ENCODE measurements around the gene FXYD5.
"Not testable (repeated sequence)": the region's sequence is repeated elsewhere in the genome, so short reads cannot be mapped to it uniquely, and the experiment has no call there.

FXYD5 gene

DNA sequence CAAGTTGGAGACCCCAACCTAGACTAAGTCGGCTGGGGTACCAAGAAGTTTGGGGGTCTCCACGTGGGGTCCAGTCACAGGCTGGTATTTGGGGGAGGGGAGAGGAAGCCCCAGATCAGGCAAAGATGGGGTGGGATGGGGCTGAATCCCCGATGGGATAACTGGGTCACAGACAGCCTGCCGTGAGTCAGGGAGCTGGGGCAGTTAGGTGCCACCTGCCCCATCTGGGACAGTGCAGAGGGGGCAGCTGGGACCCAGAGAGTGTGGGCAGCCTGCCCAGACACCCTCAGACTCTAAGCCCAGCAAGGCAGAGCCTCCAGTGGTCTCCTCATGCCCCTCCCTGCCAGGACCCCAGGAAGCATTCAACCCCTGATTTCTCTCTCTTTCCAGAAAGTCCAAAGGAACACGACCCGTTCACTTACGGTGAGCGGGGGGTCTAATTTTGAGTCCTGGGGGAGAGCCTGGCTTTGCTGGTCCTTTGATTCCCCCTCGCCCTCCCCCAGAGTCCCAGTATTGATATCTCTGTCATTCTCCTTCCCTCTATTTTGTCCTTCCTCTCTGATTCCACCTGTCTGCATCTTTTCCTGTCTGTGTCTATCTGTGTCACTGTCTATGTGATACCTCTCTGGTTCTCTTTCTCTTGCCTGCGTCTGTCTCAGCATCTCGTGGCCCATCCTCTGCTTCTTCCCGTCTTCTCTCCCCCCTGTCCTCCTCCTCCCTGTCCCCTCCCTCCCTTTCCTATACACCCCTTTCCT lies 14.2 kb upstream of the FXYD5 start:
- no peak for DNase-seq

DNA sequence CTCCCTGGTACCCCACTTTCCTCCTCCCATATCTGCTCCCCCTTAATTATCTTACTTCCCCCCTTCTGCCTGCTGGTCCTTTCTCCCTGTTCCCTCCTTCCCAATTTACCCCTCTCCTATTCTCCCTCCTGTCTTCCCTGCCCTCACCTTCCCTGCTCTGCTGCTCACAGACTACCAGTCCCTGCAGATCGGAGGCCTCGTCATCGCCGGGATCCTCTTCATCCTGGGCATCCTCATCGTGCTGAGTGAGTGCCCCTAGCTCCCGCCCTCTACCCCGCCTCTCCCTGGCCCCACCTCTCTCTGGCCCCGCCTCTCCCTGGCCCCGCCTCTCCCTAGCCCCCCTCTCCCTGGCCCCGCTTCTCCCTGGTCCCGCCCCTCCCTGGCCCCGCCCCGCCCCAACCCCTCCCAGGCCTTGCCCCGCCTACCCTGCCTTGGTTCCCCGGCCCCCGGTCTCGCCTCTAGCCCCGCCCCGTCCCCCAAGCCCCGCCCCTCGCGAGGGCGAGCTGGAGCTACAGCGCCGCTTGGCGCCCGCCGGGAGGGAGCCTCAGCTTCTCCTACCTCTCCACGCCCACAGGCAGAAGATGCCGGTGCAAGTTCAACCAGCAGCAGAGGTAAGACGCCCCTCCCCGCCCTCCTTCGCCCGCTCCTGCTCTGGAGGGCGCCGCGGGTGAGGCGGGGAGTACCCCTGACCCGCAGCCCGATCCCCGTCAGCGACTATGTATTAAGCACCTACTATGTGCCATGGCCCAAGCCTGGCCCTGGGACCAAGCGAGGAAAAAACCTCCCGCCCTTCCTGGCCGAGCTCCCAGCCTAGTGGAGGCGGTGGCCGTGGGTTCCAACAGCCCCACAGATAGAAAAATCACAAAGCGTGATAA lies 13.3 kb upstream of the FXYD5 start:
- peak; percentile 98 for DNase-seq

DNA sequence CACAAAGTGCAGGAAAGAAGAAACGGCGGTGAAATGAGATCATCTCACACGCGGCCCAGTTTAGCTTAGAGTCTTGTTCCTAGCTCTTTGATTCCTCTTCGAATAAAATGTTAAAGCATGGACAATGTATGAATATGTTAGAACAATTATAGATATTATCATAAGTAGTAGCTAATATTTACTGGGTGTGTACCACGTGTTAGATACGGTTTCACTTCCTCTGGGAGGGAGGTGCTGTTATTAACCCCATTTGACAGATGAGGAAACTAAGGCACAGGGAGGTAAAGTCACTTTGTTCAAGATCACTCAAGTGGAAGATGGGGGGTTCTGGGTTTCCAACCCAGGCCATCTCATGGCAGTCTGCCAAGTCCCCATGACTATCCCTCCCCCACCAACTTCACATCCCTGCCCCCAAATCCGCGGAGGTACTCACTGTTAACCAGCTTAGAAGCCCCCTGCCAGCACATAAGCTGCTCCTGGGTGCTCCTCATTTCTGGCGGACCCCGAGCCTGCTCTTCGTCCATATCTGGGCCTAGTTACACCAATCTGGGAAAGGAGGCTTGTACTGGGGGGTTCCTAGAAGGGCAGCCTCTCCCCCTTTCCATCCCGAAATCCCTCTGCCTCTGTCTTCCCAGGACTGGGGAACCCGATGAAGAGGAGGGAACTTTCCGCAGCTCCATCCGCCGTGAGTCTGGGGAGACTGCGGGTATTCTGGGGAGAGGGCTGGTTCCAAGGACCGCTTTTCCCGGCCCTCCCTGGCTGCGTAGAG lies 12.5 kb upstream of the FXYD5 start:
- no peak for DNase-seq

DNA sequence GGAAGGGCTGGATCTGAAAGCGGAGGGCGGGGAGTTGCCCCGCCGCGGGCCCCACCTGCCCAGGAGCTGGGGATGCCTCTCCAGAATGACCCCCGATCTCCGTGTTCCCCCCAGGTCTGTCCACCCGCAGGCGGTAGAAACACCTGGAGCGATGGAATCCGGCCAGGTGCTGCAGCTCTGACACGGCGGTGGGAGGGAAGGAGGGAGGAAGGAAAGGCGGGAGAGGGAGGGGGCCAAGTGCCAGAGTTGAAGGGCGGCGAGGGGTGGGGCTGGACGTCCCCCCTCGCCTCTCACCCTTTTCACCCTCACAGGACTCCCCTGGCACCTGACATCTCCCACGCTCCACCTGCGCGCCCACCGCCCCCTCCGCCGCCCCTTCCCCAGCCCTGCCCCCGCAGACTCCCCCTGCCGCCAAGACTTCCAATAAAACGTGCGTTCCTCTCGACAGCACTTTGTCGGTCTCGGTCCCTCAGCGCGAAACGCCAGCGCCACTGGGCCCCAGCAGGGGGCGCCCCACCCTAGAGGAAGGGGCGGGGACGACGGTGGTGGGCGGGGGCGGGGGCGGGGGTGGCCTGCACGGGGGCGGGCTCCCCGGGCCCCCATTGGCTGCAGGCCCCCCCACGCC lies 11.8 kb upstream of the FXYD5 start:
- DNase-seq, result peak; percentile 74

DNA sequence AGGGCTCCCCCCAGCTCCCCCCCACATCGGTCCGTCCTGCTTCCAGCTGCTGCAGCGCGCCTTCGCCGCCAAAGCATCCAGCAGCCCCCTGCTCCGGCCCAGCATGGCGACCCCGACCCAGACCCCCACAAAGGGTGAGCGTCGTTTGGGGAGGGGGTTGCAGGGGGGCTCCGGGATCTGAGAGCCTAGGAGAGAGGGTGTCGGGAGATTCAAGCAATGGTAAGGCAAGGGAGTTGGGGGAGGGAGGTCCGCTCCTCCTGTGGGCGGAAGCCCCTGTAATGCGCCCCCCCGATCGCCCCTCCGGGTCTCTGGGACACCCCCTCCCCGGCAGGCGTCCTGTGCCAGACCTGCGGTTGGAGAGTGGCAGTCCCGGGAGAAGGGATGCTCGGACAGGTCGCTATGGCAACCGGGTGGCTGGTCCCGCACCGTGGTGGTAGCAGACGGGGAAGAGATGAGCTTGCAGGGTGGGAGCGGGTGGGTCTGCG lies 11.3 kb upstream of the FXYD5 start, which contains the start of gene FXYD7:
TSS of gene FXYD7 (plus strand) at position 25 of the 485 bp plus-strand sequence. CDS start at position 104, 79 bp downstream.
- DNase-seq, result no peak

DNA sequence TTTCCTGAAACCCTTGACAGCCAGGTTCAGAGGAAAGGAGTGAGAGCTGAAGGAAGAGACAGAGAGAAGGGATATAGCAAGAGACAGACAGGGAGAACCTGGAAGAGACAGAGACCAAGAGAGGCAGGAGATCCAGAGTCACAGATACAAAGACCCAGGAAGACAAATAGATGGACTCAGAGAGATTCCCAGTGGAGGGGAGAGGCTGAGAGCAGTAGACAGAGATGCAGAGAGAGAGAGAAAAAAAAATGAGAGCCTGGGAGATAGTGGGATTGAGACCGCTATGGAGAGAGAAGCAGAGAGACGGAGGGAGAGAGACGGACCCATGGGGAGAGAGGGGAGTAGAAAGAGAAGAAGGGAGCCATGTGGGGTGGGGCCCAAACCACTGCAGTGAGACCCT lies 10.7 kb upstream of the FXYD5 start:
- DNase-seq, result no peak

DNA sequence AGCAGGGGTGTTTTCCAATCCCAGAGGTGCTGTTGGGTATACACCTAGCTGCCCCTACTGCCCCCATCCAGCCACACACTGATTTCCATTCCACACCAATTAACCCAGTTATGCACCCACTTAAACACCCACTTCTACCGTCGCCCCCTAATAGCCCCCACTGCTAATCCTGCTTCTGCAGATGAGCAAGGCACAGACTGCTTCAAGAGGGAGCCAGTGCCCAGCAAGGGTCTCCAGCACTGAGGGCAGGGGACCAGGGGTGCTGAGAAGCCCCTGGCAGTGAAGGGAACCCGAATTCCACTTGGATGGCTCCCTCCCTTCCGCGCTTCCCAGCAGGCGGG lies 10.3 kb upstream of the FXYD5 start:
- no peak for DNase-seq

DNA sequence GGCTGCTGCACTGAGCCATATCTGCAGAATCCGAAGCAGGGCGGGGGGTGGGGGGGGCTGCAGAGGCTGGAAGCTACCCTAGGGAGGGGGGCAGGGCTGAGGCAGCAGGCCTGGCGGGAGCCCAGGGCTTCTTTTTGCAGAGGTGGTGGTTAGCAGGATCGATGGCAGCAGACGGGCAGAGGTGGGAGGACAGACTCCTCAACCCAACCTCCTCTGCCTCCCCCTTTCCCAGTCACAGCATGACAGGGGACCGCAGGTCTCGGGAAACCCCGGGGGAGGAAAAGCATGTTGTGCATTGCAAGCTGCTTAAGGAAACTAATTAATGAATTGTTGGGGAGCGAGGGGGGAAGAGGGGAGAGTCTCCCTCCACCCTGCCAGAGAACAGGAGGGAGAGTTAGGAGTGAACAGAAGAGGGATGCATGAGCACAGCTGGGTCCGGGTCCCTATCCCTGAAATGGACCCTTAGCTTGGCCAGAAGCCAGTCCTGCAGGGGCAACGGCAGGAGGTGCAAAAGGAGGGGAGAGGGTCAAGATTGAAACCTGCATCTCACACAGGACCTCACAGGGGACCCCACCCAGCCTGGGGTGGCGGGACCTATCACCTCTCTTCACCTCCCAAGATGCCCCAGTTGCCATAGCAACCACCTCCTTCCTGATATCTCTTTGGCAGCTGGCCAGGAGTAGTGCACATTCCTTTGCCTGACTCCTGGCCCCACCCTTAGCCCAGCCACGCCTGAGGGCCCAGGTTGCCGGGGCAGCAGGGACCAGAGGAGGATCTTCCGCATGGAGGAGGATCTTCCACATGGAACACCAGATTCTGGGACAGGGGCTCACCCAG lies 9.7 kb upstream of the FXYD5 start:
- DNase-seq, result no peak

DNA sequence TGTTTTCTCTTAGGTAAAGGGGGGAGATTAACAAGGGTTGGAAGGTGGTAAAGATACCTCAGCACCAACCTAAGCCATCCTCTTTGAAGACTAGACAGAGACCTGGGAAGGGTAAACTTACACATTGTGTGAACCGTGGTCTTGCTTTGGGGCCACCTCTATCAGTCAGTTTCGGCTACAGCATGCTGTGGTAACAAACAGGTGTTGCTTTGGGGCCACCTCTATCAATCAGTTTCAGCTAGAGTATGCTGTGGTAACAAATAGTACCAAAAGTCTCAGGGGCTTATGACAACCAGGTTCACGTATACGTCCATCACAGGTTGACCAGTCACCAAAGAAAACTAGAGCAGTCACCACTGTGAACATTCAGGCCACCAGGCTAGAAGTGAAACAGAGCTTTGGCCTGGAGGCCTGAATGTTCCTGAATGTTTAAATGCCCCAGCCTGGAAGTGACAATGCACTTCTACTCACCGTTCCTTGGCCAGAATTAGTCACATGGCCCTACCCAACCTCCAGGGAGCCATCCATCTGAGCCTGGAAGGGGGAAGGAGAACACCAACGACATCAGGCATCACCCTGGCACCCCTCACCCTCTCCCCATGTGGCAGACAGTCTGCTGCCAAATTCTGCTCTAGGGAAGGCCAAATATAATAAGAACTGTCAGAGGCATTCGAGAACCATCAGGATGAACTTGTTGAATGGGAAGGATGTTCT lies 7.6 kb upstream of the FXYD5 start:
- DNase-seq, result no peak

DNA sequence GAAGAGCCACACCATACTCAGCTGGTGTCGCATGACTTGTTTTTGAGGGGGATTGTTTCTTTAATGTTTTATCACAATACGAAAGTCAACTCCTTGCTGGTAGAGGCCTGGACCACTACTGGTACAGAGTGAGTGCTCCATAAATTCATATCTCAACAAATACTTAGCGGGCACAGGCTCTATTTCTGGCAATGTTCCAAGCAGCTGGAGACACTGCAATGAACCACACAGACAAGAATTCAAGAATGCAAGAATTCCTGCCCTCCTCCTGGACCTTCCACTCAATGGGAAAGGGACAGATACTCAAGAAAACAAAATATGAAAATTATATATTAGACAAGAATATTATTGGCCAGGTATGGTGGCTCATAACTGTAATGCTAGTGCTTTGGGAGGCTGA lies 5.1 kb upstream of the FXYD5 start:
- no peak for DNase-seq

DNA sequence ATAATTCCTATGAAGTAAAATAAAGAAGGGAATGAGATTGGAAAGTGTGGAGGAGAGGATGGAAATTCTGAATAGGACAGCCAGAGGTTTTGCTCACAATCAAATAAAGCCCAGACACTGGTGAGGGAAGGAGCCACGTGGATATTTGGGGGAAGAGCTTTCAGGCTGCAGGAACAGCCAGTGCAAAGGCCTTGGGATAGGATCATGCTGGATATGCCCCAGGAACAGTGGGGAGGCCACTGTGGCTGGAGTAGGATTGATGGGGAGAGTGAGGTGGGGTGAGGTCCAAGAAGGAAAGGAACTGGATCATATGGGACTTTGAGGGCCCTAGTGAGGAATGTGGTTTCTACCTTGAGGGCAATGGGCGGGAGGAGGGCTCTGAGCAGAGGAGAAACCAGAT lies 4.1 kb upstream of the FXYD5 start:
- DNase-seq, result no peak

DNA sequence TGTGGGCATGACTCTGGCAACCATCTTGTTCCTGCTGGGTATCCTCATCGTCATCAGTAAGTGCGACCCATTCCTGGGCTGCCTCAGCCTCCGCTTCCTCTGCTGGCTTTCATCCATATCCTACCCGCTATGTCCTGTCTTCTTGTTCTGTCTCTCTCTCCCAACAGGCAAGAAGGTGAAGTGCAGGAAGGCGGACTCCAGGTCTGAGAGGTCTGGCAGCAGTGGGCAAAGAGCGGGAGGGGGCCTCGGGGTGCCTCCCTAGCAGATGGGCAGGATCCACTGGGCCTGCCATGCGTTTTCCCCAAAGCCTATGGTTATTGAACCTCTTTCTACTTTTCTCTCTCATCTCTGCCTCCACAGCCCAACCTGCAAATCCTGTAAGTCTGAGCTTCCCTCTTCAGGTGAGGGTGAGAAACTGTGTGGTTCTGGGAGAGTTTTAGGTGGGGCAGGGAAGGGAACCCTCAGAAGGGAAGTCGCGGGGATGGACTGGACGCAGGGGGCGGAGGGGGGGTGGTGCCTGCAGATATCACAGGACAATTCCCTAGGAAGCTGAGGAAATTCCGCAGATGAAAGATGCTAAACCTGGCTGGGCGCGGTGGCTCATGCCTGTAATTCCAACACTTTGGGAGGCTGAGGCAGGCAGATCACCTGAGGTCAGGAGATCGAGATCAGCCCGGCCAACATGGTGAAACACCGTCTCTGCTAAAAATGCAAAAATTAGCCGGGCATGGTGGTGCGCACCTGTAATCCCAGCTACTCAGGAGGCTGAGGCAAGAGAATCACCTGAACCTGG lies 3.1 kb upstream of the FXYD5 start:
- DNase-seq, result no peak

DNA sequence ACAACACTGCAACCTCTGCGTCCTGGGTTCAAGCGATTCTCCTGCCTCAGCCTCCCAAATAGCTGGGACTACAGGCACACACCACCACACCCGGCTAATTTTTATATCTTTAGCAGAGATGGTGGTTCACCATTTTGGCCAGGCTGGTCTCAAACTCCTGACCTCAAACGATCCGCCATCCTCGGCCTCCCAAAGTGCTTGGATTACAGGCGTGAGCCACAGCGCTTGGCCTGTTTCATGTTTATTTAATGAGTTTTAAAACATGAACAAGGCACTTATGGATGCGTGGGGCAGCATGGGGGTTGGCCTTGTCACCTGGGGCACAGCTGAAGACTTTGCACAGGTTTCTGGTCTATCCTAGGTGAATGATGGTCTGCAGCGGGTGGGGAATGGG lies 1.4 kb upstream of the FXYD5 start:
- DNase-seq, result not testable (repeated sequence)

DNA sequence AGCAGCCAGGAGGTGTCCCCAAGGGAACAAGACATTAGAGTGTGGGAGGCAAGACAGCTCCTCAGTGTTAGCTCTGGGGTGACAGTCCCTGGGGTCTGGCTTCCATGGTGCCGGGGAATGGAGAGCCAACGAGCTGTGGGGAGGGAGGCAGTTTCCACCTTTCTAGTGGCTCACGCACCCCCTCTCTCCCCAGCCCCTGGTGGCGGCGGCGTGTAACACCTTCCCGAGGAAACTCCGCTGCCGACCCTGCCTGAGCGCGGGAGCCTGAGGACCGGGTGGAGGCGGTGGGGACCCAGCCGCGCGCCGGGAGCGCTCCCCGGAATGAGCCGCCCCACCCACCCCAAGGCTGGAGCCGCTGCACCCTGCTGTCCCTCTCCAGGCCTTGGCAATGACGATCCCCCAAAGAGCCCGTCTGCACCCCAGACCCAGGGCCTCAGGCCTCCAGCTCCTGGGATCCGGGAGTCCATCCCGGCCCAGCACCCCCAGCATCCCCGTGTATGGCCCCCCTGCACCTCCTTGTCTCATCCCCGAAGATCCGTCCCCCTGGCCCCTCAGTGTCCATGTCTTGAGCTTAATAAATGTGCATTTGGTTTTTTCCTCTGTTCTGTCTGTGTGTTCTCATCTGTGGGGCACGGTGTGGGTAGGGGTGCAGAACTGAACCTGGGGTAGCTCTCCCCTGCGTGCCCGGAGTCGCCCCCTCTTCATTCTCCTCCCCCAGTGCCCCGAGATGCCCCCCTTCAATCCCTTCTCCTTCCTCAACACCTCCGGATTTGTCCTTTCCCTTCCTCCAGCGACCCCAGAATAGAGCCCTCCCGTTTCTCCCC lies 622 bp upstream of the FXYD5 start:
- peak; percentile 62 for DNase-seq

DNA sequence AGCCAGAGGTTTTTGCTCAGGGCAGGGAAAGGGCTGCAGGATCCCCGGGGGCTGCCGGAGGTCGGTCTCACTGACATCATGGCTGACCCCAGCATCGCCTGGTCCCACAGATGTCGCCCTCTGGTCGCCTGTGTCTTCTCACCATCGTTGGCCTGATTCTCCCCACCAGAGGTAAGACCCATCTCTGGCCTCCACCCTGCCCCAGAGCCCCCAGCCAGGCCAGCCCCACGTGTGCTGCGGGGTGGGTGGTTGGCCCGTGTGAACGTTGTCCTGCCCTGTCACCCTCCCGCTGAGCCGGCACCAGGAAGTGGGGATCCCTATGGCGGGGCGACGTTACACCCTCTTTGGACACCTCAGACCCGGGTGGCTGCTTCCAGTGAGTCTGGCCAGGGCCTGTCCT lies 906 bp downstream of the FXYD5 start:
- DNase-seq, result no peak

DNA sequence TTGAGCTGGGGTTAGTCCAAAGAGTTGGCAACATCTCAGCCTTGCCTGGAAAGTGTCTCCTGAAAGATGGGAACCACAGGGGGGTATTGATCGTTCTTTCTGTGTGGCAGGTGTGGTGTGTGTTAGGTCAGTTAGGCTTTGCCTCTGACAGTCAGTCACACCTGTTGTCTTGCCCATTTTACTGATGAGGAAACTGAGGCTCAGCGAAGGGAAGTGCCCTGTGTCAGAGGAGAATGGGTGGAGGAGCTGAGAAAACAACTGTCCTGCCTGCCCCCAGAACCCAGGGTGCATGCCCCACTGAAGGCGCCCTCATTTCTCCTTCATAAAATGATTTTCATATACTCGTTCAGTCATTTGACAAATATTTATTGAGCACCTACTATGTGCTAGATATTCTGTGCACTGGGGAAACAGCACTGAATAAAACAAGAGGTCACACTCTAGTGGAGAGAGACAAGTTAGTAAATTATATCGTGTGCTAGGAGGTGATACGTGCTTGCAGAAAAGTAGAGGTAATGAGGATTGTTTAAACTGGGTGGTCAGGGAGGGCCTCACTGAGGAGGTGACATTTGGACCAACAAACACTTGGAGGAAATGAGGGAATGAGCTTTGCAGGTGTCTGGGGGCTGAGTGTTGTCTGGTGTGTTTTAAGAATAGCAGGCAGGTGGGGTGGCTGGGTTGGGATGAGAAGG lies 1.6 kb downstream of the FXYD5 start:
- no peak for DNase-seq

DNA sequence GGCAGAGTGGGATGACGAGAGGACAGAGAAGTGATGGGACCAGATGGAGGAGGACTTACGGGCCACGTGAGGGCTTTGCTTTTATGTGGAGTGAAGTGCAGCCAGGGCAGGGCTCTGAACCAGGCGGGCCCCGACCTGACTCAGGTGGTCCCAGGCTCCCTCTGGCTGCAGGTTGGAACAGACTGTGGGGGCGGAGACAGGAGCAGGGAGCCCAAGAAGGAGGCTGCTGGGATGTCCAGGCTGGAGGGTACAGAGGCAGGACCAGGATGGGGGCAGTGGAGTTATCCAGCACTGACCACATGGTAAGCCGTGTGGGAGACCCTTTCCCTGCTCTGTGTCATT lies 2.1 kb downstream of the FXYD5 start:
- DNase-seq, result no peak

DNA sequence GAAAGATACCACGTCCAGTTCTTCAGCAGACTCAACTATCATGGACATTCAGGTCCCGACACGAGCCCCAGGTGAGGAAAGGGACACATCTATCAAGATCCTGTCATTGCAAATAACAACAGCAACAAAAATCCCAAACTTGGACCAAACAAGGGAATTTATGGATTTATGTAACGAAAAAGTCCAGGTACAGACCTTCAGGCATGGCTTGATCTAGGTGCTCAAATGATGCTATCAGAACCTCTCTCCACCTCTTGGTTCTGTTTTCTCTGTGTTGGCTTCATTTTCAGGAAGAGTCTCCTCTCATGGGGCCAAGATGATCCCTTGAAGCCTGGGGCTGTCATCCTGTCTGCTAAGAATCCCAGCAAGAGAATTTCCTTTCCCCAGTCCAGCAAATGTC lies 2.9 kb downstream of the FXYD5 start:
- no peak for DNase-seq

DNA sequence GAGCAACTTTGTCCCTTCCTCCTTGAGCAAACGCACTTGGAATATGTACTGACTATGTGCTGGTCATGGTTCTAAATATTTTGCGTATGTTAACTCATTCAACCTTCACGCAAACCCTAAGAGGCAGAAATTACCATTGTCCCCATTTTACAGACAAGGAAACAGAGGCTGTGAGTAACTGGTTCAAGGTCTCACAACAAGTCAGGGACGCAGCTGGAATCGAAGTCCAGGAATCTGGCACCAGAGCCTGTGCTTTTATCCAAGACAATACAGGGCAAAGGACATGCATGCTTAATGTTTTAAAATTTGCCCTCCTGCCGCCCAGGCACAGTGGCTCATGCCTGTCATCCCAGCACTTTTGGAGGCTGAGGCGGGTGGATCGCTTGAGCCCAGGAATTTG lies 5.1 kb downstream of the FXYD5 start:
- no peak for DNase-seq

All from T-helper 9 cell (primary cell).